DND-41 (cell line): Measurements from ENCODE around the gene RNF144A.
A peak's percentile ranks its signal among the peaks of the same experiment; 100 is the strongest.

Experiments used
- ATAC-seq: fragments of 200-7000 bp; cut with Tn5 transposase; 3 replicates; pipeline ENCODE4 v1.9.1; 2021; ENCODE audit warnings: low read depth; ENCODE audit not compliant: insufficient read depth
- DNase-seq: peaks from one replicate; pipeline ENCODE4 v3.0.0-alpha.2; 2020
- H2AFZ ChIP-seq: 2 replicates; pipeline ENCODE4 v1.6.0; 2012; ENCODE audit warnings: low read depth, low read length
- H3K27ac ChIP-seq: 2 replicates; pipeline ENCODE4 v1.5.1; 2012; ENCODE audit warnings: low read length, inconsistent platforms
- H3K27me3 ChIP-seq: fragments of 200-600 bp; sonication (generic); 2 replicates; pipeline ENCODE4 v1.6.0; 2012; ENCODE audit warnings: low read length, mild to moderate bottlenecking, inconsistent platforms; ENCODE audit not compliant: insufficient read depth, poor library complexity
- H3K36me3 ChIP-seq: 2 replicates; pipeline ENCODE4 v1.5.1; 2012; ENCODE audit warnings: low read length, inconsistent platforms; ENCODE audit not compliant: insufficient read depth
- H3K4me1 ChIP-seq: 2 replicates; pipeline ENCODE4 v1.5.1; 2012; ENCODE audit warnings: mild to moderate bottlenecking, low read length; ENCODE audit not compliant: insufficient read depth
- H3K4me2 ChIP-seq: 2 replicates; pipeline ENCODE4 v1.6.0; 2012; ENCODE audit warnings: mild to moderate bottlenecking, moderate library complexity, low read length, inconsistent platforms; ENCODE audit not compliant: insufficient read depth
- H3K4me3 ChIP-seq, 2 experiments: fragments of 200-600 bp in 1 of 2; shearing (Covaris generic) in 1 of 2; 2 replicates each; pipeline ENCODE4 v1.5.1; 2012 to 2016; ENCODE audit warnings: inconsistent platforms in 2 of 2, low read length in 2 of 2, mild to moderate bottlenecking in 2 of 2, low read depth in 1 of 2, moderate library complexity in 1 of 2
- H3K79me2 ChIP-seq: 2 replicates; pipeline ENCODE4 v1.6.0; 2012; ENCODE audit warnings: low read length, inconsistent platforms; ENCODE audit not compliant: insufficient read depth
- H3K9ac ChIP-seq: 2 replicates; pipeline ENCODE4 v1.6.0; 2012; ENCODE audit warnings: low read depth, mild to moderate bottlenecking, inconsistent platforms, low read length, moderate library complexity
- H3K9me3 ChIP-seq: 2 replicates; pipeline ENCODE4 v1.5.1; 2012; ENCODE audit warnings: low read length, moderate library complexity, mild to moderate bottlenecking, inconsistent platforms; ENCODE audit not compliant: insufficient read depth, severe bottlenecking
- H4K20me1 ChIP-seq: 2 replicates; pipeline ENCODE4 v1.6.0; 2012; ENCODE audit warnings: low read length; ENCODE audit not compliant: insufficient read depth
- CTCF ChIP-seq: IDR thresholded peaks from 2 replicates; pipeline ENCODE4 v1.5.1; 2012; ENCODE audit warnings: borderline replicate concordance, low read length, moderate library complexity, mild to moderate bottlenecking; ENCODE audit not compliant: poor library complexity, severe bottlenecking; ENCODE audit errors: extremely low read depth
- EZH2 ChIP-seq: IDR thresholded peaks from 3 replicates; pipeline ENCODE4 v1.6.1; 2012; ENCODE audit warnings: borderline replicate concordance, low read depth, mild to moderate bottlenecking, moderate library complexity, low read length, inconsistent platforms; ENCODE audit not compliant: severe bottlenecking

Gene RNF144A

GRCh38 chr2:7033136-7033960, 116.1 kb downstream of the RNF144A start:
- no peak for ATAC-seq
- TF ChIP-seq CTCF (no peak), EZH2 (no peak)

GRCh38 chr2:7034303-7034702, 117.1 kb downstream of the RNF144A start:
- ATAC-seq (no peak), DNase-seq (no peak)
- no peaks in the 10 kb centered on the region for H3K27me3 ChIP-seq
- no peak overlapping the region for H3K4me3 ChIP-seq
- H4K20me1 ChIP-seq: peaks cover 12% of the 10 kb centered on the region; the same call in 1 of the 2 replicates
- H3K27ac ChIP-seq: no peak overlapping the region
- no peak overlapping the region for H3K9ac ChIP-seq
- no peak for TF ChIP-seq EZH2
- peak; percentile 19 for TF ChIP-seq CTCF
- no peaks in the 10 kb centered on the region for H3K79me2 ChIP-seq
- no peaks in the 10 kb centered on the region for H3K4me1 ChIP-seq
- peaks cover 100% of the 10 kb centered on the region for H3K36me3 ChIP-seq
- no peak overlapping the region for H3K4me2 ChIP-seq
- H3K9me3 ChIP-seq: no peaks in the 10 kb centered on the region
- no peak overlapping the region for H2AFZ ChIP-seq

More at GRCh38 chr2:7033136-7033960, 116.1 kb downstream of the RNF144A start:
- Histone ChIP-seq H3K4me3 (no peak overlapping the region), H3K36me3 (peaks cover 100% of the 10 kb centered on the region), H3K4me1 (no peaks in the 10 kb centered on the region), H3K4me2 (no peak overlapping the region), H2AFZ (no peak overlapping the region), H4K20me1 (peaks cover 12% of the 10 kb centered on the region; the same call in 1 of the 2 replicates), H3K27ac (no peak overlapping the region), H3K27me3 (no peaks in the 10 kb centered on the region), H3K9ac (no peak overlapping the region), H3K9me3 (no peaks in the 10 kb centered on the region), H3K79me2 (no peaks in the 10 kb centered on the region)
- no peak for DNase-seq

GRCh38 chr2:7035884-7036283, 118.7 kb downstream of the RNF144A start:
- DNase-seq (no peak), ATAC-seq (no peak)
- Histone ChIP-seq H3K27ac (no peak overlapping the region), H3K36me3 (peaks cover 99% of the 10 kb centered on the region), H3K9ac (no peak overlapping the region), H2AFZ (no peak overlapping the region), H4K20me1 (peaks cover 12% of the 10 kb centered on the region; the same call in 1 of the 2 replicates), H3K79me2 (no peaks in the 10 kb centered on the region), H3K9me3 (no peaks in the 10 kb centered on the region), H3K27me3 (no peaks in the 10 kb centered on the region), H3K4me1 (no peaks in the 10 kb centered on the region), H3K4me3 (no peak overlapping the region), H3K4me2 (no peak overlapping the region)
- no peak for TF ChIP-seq EZH2
- no peak for TF ChIP-seq CTCF
